DND-41 (cell line): Measurements from ENCODE around the gene CTDSP2.
A peak's percentile ranks its signal among the peaks of the same experiment; 100 is the strongest.

ENCODE experiments used
- ATAC-seq: fragments of 200-7000 bp; cut with Tn5 transposase; 3 replicates; pipeline ENCODE4 v1.9.1; 2021; ENCODE audit warnings: low read depth; ENCODE audit not compliant: insufficient read depth
- DNase-seq: peaks from one replicate; pipeline ENCODE4 v3.0.0-alpha.2; 2020
- H2AFZ ChIP-seq: 2 replicates; pipeline ENCODE4 v1.6.0; 2012; ENCODE audit warnings: low read depth, low read length
- H3K27ac ChIP-seq: 2 replicates; pipeline ENCODE4 v1.5.1; 2012; ENCODE audit warnings: low read length, inconsistent platforms
- H3K27me3 ChIP-seq: fragments of 200-600 bp; sonication (generic); 2 replicates; pipeline ENCODE4 v1.6.0; 2012; ENCODE audit warnings: low read length, mild to moderate bottlenecking, inconsistent platforms; ENCODE audit not compliant: insufficient read depth, poor library complexity
- H3K36me3 ChIP-seq: 2 replicates; pipeline ENCODE4 v1.5.1; 2012; ENCODE audit warnings: low read length, inconsistent platforms; ENCODE audit not compliant: insufficient read depth
- H3K4me1 ChIP-seq: 2 replicates; pipeline ENCODE4 v1.5.1; 2012; ENCODE audit warnings: mild to moderate bottlenecking, low read length; ENCODE audit not compliant: insufficient read depth
- H3K4me2 ChIP-seq: 2 replicates; pipeline ENCODE4 v1.6.0; 2012; ENCODE audit warnings: mild to moderate bottlenecking, moderate library complexity, low read length, inconsistent platforms; ENCODE audit not compliant: insufficient read depth
- H3K4me3 ChIP-seq, 2 experiments: fragments of 200-600 bp in 1 of 2; shearing (Covaris generic) in 1 of 2; 2 replicates each; pipeline ENCODE4 v1.5.1; 2012 to 2016; ENCODE audit warnings: inconsistent platforms in 2 of 2, low read length in 2 of 2, mild to moderate bottlenecking in 2 of 2, low read depth in 1 of 2, moderate library complexity in 1 of 2
- H3K79me2 ChIP-seq: 2 replicates; pipeline ENCODE4 v1.6.0; 2012; ENCODE audit warnings: low read length, inconsistent platforms; ENCODE audit not compliant: insufficient read depth
- H3K9ac ChIP-seq: 2 replicates; pipeline ENCODE4 v1.6.0; 2012; ENCODE audit warnings: low read depth, mild to moderate bottlenecking, inconsistent platforms, low read length, moderate library complexity
- H3K9me3 ChIP-seq: 2 replicates; pipeline ENCODE4 v1.5.1; 2012; ENCODE audit warnings: low read length, moderate library complexity, mild to moderate bottlenecking, inconsistent platforms; ENCODE audit not compliant: insufficient read depth, severe bottlenecking
- H4K20me1 ChIP-seq: 2 replicates; pipeline ENCODE4 v1.6.0; 2012; ENCODE audit warnings: low read length; ENCODE audit not compliant: insufficient read depth
- CTCF ChIP-seq: IDR thresholded peaks from 2 replicates; pipeline ENCODE4 v1.5.1; 2012; ENCODE audit warnings: borderline replicate concordance, low read length, moderate library complexity, mild to moderate bottlenecking; ENCODE audit not compliant: poor library complexity, severe bottlenecking; ENCODE audit errors: extremely low read depth
- EZH2 ChIP-seq: IDR thresholded peaks from 3 replicates; pipeline ENCODE4 v1.6.1; 2012; ENCODE audit warnings: borderline replicate concordance, low read depth, mild to moderate bottlenecking, moderate library complexity, low read length, inconsistent platforms; ENCODE audit not compliant: severe bottlenecking

Gene CTDSP2

DNA sequence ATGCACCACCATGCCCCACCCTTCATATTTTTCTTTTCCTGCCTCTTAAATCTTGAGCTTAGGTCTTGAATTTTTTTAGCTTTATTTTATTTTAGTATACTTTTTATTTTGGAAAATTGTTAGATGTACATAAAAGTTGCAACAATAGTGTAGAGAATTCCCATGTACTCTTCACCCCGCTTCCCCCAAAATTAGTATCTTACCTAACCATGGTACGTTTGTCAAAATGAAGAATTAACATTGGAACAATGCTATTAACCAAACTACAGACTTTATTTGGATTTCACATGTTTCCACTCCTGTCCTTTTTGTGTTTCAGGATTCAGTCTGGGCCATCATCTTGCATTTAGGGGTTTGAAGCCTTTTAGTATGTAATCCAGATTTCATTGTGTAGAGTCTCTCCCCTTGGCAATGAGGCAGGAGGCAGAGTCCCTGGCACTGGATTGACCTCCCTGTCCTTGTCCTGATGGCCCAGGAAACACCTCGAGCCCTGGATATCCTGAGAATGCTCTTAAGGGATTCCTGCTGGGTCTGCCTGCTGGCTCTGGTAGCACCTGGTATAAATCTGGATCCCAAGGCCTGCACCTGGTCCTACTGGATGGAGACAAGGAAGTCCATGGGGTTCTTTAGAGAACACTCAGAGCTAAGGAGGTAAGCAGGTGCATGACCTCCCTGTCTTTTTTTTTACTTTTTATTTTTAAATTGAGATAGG lies 19.9 kb upstream of the CTDSP2 start:
- no peak overlapping the region for H3K27ac ChIP-seq
- DNase-seq = no peak
- H3K4me2 ChIP-seq = no peak overlapping the region
- peaks cover 35% of the 10 kb centered on the region for H3K27me3 ChIP-seq
- no peak overlapping the region for H3K9ac ChIP-seq
- no peak for ATAC-seq
- no peak overlapping the region for H2AFZ ChIP-seq
- H3K36me3 ChIP-seq = no peaks in the 10 kb centered on the region
- TF ChIP-seq EZH2 (no peak), CTCF (no peak)
- no peaks in the 10 kb centered on the region for H3K79me2 ChIP-seq
- H3K9me3 ChIP-seq = no peaks in the 10 kb centered on the region
- H3K4me1 ChIP-seq = peaks cover 8% of the 10 kb centered on the region; the same call in 1 of the 2 replicates
- H4K20me1 ChIP-seq = 0 out of 2 replicates have a peak, but pooled peaks cover 2% of the 10 kb centered on the region
- no peak overlapping the region for H3K4me3 ChIP-seq

DNA sequence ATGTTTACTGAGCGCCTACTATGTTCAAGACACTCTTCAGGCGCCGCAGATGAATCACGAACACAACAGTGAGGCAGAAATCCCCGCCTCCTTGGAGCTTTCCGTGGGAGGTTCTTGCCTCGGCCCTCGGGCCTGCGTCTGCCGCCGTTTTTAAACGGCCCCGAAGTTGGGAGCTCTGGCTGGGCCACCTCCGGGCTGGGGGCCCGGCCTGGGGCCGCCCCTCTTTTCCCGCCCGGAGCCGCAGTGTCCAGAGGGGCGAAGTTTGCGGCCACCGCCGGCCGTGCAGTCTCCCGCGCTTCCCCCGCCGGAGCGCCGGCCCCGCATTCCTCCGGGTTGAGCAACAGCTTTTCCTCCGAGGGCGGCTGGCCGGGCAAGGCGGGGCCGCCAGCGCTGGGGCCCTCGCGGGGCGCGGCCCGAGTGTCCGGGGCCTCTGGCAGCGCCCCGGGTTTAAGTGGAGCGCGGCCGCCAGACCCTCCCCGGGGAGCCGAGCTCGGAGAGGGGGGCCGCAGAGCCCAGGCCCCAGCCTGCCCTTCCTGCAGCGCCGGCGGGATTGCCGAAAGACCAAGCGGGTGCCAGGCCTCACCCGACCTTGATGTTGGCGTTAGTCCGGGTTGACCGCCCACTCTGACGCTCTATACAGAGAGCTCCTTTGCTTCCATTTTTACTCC lies 18.7 kb upstream of the CTDSP2 start:
- peak overlapping the region; percentile 37 for H2AFZ ChIP-seq
- H3K4me3 ChIP-seq = no peak overlapping the region
- no peaks in the 10 kb centered on the region for H3K79me2 ChIP-seq
- TF ChIP-seq CTCF (no peak), EZH2 (peak; percentile 79)
- no peak overlapping the region for H3K9ac ChIP-seq
- 0 out of 2 replicates have a peak, but pooled peaks cover 2% of the 10 kb centered on the region for H4K20me1 ChIP-seq
- H3K27me3 ChIP-seq = peaks cover 39% of the 10 kb centered on the region
- H3K27ac ChIP-seq = no peak overlapping the region
- no peaks in the 10 kb centered on the region for H3K36me3 ChIP-seq
- H3K4me2 ChIP-seq = peak overlapping the region; percentile 33
- DNase-seq (peak; percentile 20), ATAC-seq (peak; percentile 77)
- no peaks in the 10 kb centered on the region for H3K9me3 ChIP-seq
- H3K4me1 ChIP-seq = peaks cover 8% of the 10 kb centered on the region; the same call in 1 of the 2 replicates

GRCh38 chr12:57864442-57865083 lies 18.0 kb upstream of the CTDSP2 start:
- Histone ChIP-seq H3K9me3 (no peaks in the 10 kb centered on the region), H4K20me1 (0 out of 2 replicates have a peak, but pooled peaks cover 2% of the 10 kb centered on the region), H3K4me3 (no peak overlapping the region), H3K4me1 (peaks cover 8% of the 10 kb centered on the region; the same call in 1 of the 2 replicates), H3K4me2 (peak overlapping the region; percentile 33), H3K9ac (no peak overlapping the region), H3K27ac (no peak overlapping the region), H3K36me3 (no peaks in the 10 kb centered on the region), H3K79me2 (no peaks in the 10 kb centered on the region), H3K27me3 (peaks cover 41% of the 10 kb centered on the region), H2AFZ (peak overlapping the region; percentile 37)
- ATAC-seq (no peak), DNase-seq (no peak)
- TF ChIP-seq CTCF (no peak), EZH2 (no peak)
